HepG2 (cell line): Measurements from ENCODE around the gene ZNF33A. TPM values are rescaled to one million over a fixed set of nuclear protein-coding genes. Genes with fewer than 3 reads are reported as not detected.
A peak's percentile ranks its signal among the peaks of the same experiment; 100 is the strongest.

Experiments
- ATF5 ChIP-seq: sonication (generic); formaldehyde crosslinking; IDR thresholded peaks from 2 replicates; pipeline ENCODE4 v1.4.0; 2020; ENCODE audit warnings: mild to moderate bottlenecking, low read depth, missing genetic modification reagents
- CHD2 ChIP-seq: IDR thresholded peaks from 2 replicates; pipeline ENCODE4 v1.6.1; 2011; ENCODE audit warnings: low read depth, low read length, improper control_type of control experiment
- FOXO1 ChIP-seq: sonication (generic); formaldehyde crosslinking; IDR thresholded peaks from 2 replicates; pipeline ENCODE4 v1.4.0; 2020; ENCODE audit warnings: missing genetic modification reagents
- FUBP1 ChIP-seq: sonication (generic); formaldehyde crosslinking; IDR thresholded peaks from 2 replicates; pipeline ENCODE4 v1.5.1; 2020; ENCODE audit warnings: missing genetic modification reagents, mild to moderate bottlenecking, borderline replicate concordance
- GMEB2 ChIP-seq: IDR thresholded peaks from 2 replicates; pipeline ENCODE4 v1.6.1; 2016; ENCODE audit warnings: missing biosample characterization, missing genetic modification reagents, low read depth
- GZF1 ChIP-seq: sonication (generic); formaldehyde crosslinking; IDR thresholded peaks from 2 replicates; pipeline ENCODE4 v1.5.1; 2020; ENCODE audit warnings: mild to moderate bottlenecking, missing genetic modification reagents
- HDAC1 ChIP-seq: sonication (generic); formaldehyde crosslinking; IDR thresholded peaks from 2 replicates; pipeline ENCODE4 v1.5.1; 2020; ENCODE audit warnings: mild to moderate bottlenecking, missing genetic modification reagents
- HMG20A ChIP-seq: IDR thresholded peaks from 2 replicates; pipeline ENCODE4 v1.6.1; 2016; ENCODE audit warnings: borderline replicate concordance
- HNRNPK ChIP-seq: fragments of 200-400 bp; formaldehyde crosslinking; IDR thresholded peaks from 2 replicates; pipeline ENCODE4 v1.6.1; 2018; ENCODE audit warnings: low read length, low read depth, moderate library complexity, mild to moderate bottlenecking; ENCODE audit not compliant: poor library complexity, severe bottlenecking
- IKZF1 ChIP-seq: fragments of 450-650 bp; IDR thresholded peaks from 2 replicates; pipeline ENCODE4 v1.7.1; 2016
- IKZF5 ChIP-seq: IDR thresholded peaks from 2 replicates; pipeline ENCODE4 v1.6.1; 2018; ENCODE audit warnings: missing genetic modification reagents, mild to moderate bottlenecking, missing compliant biosample characterization
- NCOA1 ChIP-seq: sonication (generic); formaldehyde crosslinking; IDR thresholded peaks from 2 replicates; pipeline ENCODE4 v1.9.0; 2021; ENCODE audit warnings: missing genetic modification reagents
- SMARCE1 ChIP-seq: fragments of 450-650 bp; IDR thresholded peaks from 2 replicates; pipeline ENCODE4 v1.6.1; 2017; ENCODE audit warnings: borderline replicate concordance
- STAG1 ChIP-seq: sonication (generic); formaldehyde crosslinking; IDR thresholded peaks from 2 replicates; pipeline ENCODE4 v1.4.0; 2020; ENCODE audit warnings: missing genetic modification reagents
- ZFAT ChIP-seq: sonication (generic); formaldehyde crosslinking; conservative IDR thresholded peaks from 2 replicates; pipeline ENCODE4 v1.8.1; 2023; ENCODE audit warnings: missing genetic modification reagents, inconsistent platforms
- ZNF335 ChIP-seq: sonication (generic); formaldehyde crosslinking; IDR thresholded peaks from 2 replicates; pipeline ENCODE4 v1.4.0; 2020; ENCODE audit warnings: missing genetic modification reagents
- ZNF496 ChIP-seq: sonication (generic); formaldehyde crosslinking; IDR thresholded peaks from 2 replicates; pipeline ENCODE4 v1.8.1; 2023; ENCODE audit warnings: mild to moderate bottlenecking, moderate library complexity, missing genetic modification reagents; ENCODE audit not compliant: insufficient replicate concordance
- ZNF501 ChIP-seq: sonication (generic); formaldehyde crosslinking; IDR thresholded peaks from 2 replicates; pipeline ENCODE4 v1.5.1; 2020; ENCODE audit warnings: mild to moderate bottlenecking, moderate library complexity, missing genetic modification reagents
- ZNF574 ChIP-seq: sonication (generic); formaldehyde crosslinking; IDR thresholded peaks from 2 replicates; pipeline ENCODE4 v1.4.0; 2020; ENCODE audit warnings: missing genetic modification reagents
- ZNF772 ChIP-seq: sonication (generic); formaldehyde crosslinking; IDR thresholded peaks from 2 replicates; pipeline ENCODE4 v1.5.0; 2020; ENCODE audit warnings: mild to moderate bottlenecking, missing genetic modification reagents
- ZNF780A ChIP-seq: sonication (generic); formaldehyde crosslinking; IDR thresholded peaks from 2 replicates; pipeline ENCODE4 v1.8.0; 2022; ENCODE audit warnings: mild to moderate bottlenecking, missing genetic modification reagents, moderate library complexity
- ZNF883 ChIP-seq: sonication (generic); formaldehyde crosslinking; IDR thresholded peaks from 2 replicates; pipeline ENCODE4 v1.5.1; 2020; ENCODE audit warnings: mild to moderate bottlenecking, missing genetic modification reagents; ENCODE audit errors: not compliant biosample characterization
- polyA plus RNA-seq, 8 experiments: library from polyadenylated mRNA; depleted of rRNA in 3 of 8; stranded (reverse) in 7 of 8; unstranded in 1 of 8; fragments of >200 nt; fragmentation: Illumina TruSeq in 4 of 8; extraction: Trizol in 4 of 8; gene quantifications; 2 replicates each; pipeline versions ENCODE4 v1.2.1 to v1.2.3, GENCODE V29; 2011 to 2016; ENCODE audit warnings: low read depth in 4 of 8, missing spikeins in 1 of 8, mixed read lengths in 1 of 8; ENCODE audit not compliant: insufficient read depth in 1 of 8
- total RNA-seq, 5 experiments: library from RNA; depleted of rRNA; stranded (reverse); fragments of >200 nt; fragmentation: Illumina TruSeq; extraction: Trizol; gene quantifications; 2 replicates each; pipeline ENCODE4 v1.2.3, GENCODE V29; 2016; ENCODE audit warnings: low read depth in 1 of 5

ZNF33A gene
- total and polyA plus RNA-seq, 2 of the 13 experiments (the other 11 are each of a cell fraction or from before 2014, with no cell fraction given), result 13.1 to 22.5 TPM

GRCh38 chr10:38010119-38010903, at the start of gene ZNF33A (continued):
- TF ChIP-seq GMEB2 (CRISPR knock-in tag) (peak; percentile 54; the same call in 1 of the 2 replicates), ZNF772 (CRISPR knock-in tag) (no peak; the same call in 1 of the 2 replicates), NCOA1 (CRISPR knock-in tag) (no peak), STAG1 (CRISPR knock-in tag) (peak; percentile 16; the same call in 1 of the 2 replicates), ZNF335 (CRISPR knock-in tag) (peak; percentile 90), IKZF5 (CRISPR knock-in tag) (no peak; the same call in 1 of the 2 replicates), ATF5 (CRISPR knock-in tag) (no peak), FUBP1 (no peak), GZF1 (CRISPR knock-in tag) (no peak; the same call in 1 of the 2 replicates), ZNF501 (CRISPR knock-in tag) (no peak), HMG20A (CRISPR knock-in tag) (peak; percentile 37; the same call in 1 of the 2 replicates), ZNF574 (CRISPR knock-in tag) (peak; percentile 93), SMARCE1 (no peak), FOXO1 (peak; percentile 15; the same call in 1 of the 2 replicates), ZNF780A (CRISPR knock-in tag) (no peak), IKZF1 (no peak), ZNF496 (CRISPR knock-in tag) (no peak), ZNF883 (CRISPR knock-in tag) (no peak), HDAC1 (CRISPR knock-in tag) (no peak; the same call in 1 of the 2 replicates), CHD2 (no peak), ZFAT (CRISPR knock-in tag) (no peak), HNRNPK (no peak)
